ENCODE data around the gene NCK2. TPM values are rescaled to one million over a fixed set of nuclear protein-coding genes. Genes with fewer than 3 reads are reported as not detected.
"Not testable (repeated sequence)": the region's sequence is repeated elsewhere in the genome, so short reads cannot be mapped to it uniquely, and the experiment has no call there.

NCK2 gene
- polyA plus RNA-seq, 2 of the 4 experiments (the other 2 are of a cell fraction): 17.1 to 17.8 TPM

DNA sequence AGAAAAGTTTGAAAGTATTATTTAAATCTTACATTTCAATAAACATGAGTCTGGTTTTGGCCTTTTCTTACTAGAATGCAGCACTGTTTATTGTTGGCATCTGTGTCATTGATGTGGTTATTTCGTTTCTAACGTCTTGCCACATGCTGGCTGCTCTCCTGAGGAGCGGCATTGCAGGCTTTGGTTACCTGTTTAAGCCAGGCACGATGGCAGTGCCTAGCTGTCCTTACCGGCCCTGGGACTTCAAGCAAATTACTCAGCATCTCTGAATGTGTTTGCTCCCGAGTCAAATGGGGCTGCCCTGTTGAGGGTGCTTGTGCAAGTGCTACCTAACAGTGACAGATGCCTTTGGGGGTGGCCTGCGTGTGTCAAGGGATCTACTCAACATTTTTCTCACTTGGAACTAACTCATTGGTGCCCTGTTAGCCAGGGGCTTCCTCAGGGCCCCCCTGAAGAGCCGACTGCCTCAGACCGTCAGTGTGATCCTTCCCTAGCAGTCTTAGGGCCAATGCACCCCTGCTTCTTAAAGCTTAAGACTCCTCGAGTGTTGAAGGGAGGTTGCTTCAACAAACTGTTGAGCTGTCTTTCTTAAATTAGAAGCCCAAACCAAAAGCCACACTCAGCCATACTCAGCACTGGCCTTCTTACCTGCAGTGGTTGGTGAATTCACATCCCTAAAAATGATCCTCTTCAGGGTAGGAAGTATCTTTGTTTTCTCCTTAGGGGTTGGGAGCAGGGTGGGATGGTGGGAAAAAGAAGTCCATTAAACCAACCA is 151.5 kb downstream of the NCK2 start (continued):
- TF ChIP-seq TFCP2L1 (CRISPR knock-in tag; IDR thresholded peaks at IDR 0.05): no peak
- no peak for TF ChIP-seq ZC3H11A (IDR thresholded peaks at IDR 0.05)
- TF ChIP-seq, protein P1, sequence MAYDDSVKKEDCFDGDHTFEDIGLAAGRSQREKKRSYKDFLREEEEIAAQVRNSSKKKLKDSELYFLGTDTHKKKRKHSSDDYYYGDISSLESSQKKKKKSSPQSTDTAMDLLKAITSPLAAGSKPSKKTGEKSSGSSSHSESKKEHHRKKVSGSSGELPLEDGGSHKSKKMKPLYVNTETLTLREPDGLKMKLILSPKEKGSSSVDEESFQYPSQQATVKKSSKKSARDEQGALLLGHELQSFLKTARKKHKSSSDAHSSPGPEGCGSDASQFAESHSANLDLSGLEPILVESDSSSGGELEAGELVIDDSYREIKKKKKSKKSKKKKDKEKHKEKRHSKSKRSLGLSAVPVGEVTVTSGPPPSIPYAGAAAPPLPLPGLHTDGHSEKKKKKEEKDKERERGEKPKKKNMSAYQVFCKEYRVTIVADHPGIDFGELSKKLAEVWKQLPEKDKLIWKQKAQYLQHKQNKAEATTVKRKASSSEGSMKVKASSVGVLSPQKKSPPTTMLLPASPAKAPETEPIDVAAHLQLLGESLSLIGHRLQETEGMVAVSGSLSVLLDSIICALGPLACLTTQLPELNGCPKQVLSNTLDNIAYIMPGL (CRISPR knock-in tag; IDR thresholded peaks at IDR 0.05; ENCODE audit: borderline replicate concordance): no peak
- no peak for TF ChIP-seq RNF2 (IDR thresholded peaks at IDR 0.05; ENCODE audit: borderline replicate concordance, low read depth)

- CTCF ChIA-PET: interaction anchor here (1.0 kb wide), 1 partner anchor 11 kb away, joined by 4 read pairs; no protein-coding TSS in a partner anchor
These were observed 152.1 kb downstream of the NCK2 start for GRCh38 chr2:105896765-105897163.

DNA sequence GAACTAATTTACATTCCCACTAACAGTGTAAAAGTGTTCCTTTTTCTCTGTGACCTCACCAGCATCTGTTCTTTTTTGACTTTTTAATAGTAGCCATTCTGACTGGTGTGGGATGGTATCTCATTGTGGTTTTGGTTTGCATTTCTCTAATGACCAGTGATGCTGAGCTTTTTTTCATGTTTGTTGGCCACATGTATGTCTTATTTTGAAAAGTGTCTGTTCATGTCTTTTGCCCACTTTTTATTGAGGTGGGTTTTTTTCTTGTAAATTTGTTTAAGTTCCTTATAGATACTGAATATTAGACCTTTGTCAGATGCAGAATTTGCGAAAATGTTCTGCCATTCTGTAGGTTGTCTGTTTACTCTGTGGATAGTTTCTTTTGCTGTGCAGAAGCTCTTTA is 153.0 kb downstream of the NCK2 start:
- ATAC-seq; H3K4me2 ChIP-seq; POLR2A ChIA-PET; FAIRE-seq; H3K27ac ChIP-seq; H3K4me3 ChIP-seq; H3K4me1 ChIP-seq; H3K9me3 ChIP-seq; CTCF ChIA-PET; DNase-seq (ENCODE audit: low read depth in 1 of 2, low spot score in 1 of 2): not testable (repeated sequence)
- 81% methylated on average over 1 of the region's 1 CpG for WGBS (ENCODE audit: missing lambda C conversion rate)

More at GRCh38 chr2:105896765-105897163, 152.1 kb downstream of the NCK2 start:
- no peak for ATAC-seq
- Histone ChIP-seq H3K4me3 (no peak overlapping the region), H3K4me1 (no peaks in the 10 kb centered on the region), H3K27ac (no peak overlapping the region), H3K4me2 (no peak overlapping the region), H3K9me3 (peaks cover 6% of the 10 kb centered on the region; the same call in 1 of the 3 replicates)
- WGBS (ENCODE audit: missing lambda C conversion rate): 97% methylated on average over 4 of the region's 4 CpGs
- TF ChIP-seq CEBPB (IDR thresholded peaks at IDR 0.05) (no peak), CHD4 (IDR thresholded peaks at IDR 0.05; ENCODE audit: borderline replicate concordance) (no peak), RAD21 (conservative IDR thresholded peaks at IDR 0.05 in 1 of 2, IDR thresholded peaks at IDR 0.05 in 1 of 2) (no peak), CBX2 (IDR thresholded peaks at IDR 0.05; ENCODE audit: borderline replicate concordance, low read depth) (no peak), BHLHE40 (IDR thresholded peaks at IDR 0.05; ENCODE audit: low read depth, low read length) (no peak), HOXB5 (CRISPR knock-in tag; IDR thresholded peaks at IDR 0.05) (no peak), ESRRA (IDR thresholded peaks at IDR 0.05; ENCODE audit: borderline replicate concordance, low read length) (no peak), EHMT2 (IDR thresholded peaks at IDR 0.05; ENCODE audit: low read depth) (no peak), POLR2AphosphoS2 (conservative IDR thresholded peaks at IDR 0.05; ENCODE audit: low read length) (no peak), HES2 (IDR thresholded peaks at IDR 0.05) (no peak), RFX5 (IDR thresholded peaks at IDR 0.05) (no peak)
- TF ChIP-seq, protein P2, sequence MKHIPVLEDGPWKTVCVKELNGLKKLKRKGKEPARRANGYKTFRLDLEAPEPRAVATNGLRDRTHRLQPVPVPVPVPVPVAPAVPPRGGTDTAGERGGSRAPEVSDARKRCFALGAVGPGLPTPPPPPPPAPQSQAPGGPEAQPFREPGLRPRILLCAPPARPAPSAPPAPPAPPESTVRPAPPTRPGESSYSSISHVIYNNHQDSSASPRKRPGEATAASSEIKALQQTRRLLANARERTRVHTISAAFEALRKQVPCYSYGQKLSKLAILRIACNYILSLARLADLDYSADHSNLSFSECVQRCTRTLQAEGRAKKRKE (CRISPR knock-in tag; IDR thresholded peaks at IDR 0.05; ENCODE audit: low read depth): no peak
- POLR2A ChIA-PET: no interaction called here
- FAIRE-seq: no peak
- DNase-seq (ENCODE audit: low read depth in 1 of 2, low spot score in 1 of 2): no peak

DNA sequence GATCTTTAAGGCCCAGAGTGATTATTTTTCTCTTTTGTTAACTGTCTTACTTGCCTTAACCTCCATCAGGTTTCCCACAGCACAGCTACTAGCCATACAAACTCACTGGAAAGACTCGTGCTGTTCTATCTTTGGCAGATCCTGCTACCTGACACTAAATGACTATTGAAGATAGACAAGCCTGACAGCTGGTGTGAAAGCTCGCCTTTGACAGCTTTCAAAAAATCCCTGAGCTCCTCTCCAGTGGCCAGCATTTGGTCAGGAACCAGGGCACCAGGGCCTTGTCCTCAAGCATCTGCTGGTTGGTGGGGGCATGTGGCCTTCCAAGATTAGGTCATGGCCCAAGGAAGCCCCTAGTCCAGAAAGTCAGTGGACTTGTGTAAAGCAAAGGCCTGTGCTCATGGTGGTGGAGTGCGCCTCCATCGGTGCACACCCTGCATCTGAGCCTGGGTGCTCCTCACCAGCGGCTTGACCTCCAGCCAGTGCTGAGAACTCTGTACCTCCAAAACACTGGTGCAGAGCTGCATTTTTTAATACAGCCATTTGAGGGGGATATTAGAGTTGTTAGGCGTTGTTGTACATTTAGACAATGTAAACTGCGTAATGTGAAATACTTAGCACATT is 158.5 kb downstream of the NCK2 start:
- no peak for TF ChIP-seq TP53 (CRISPR knock-in tag; IDR thresholded peaks at IDR 0.05)
- TF ChIP-seq, protein P3, sequence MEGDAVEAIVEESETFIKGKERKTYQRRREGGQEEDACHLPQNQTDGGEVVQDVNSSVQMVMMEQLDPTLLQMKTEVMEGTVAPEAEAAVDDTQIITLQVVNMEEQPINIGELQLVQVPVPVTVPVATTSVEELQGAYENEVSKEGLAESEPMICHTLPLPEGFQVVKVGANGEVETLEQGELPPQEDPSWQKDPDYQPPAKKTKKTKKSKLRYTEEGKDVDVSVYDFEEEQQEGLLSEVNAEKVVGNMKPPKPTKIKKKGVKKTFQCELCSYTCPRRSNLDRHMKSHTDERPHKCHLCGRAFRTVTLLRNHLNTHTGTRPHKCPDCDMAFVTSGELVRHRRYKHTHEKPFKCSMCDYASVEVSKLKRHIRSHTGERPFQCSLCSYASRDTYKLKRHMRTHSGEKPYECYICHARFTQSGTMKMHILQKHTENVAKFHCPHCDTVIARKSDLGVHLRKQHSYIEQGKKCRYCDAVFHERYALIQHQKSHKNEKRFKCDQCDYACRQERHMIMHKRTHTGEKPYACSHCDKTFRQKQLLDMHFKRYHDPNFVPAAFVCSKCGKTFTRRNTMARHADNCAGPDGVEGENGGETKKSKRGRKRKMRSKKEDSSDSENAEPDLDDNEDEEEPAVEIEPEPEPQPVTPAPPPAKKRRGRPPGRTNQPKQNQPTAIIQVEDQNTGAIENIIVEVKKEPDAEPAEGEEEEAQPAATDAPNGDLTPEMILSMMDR (IDR thresholded peaks at IDR 0.05): no peak
- TF ChIP-seq, protein P4, sequence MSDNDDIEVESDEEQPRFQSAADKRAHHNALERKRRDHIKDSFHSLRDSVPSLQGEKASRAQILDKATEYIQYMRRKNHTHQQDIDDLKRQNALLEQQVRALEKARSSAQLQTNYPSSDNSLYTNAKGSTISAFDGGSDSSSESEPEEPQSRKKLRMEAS (IDR thresholded peaks at IDR 0.05): no peak

More for the DNA sequence above, 158.5 kb downstream of the NCK2 start:
- POLR2A ChIA-PET: no interaction called here
- no peaks in the 10 kb centered on the region for H3K4me1 ChIP-seq
- DNase-seq (ENCODE audit: low read depth in 1 of 2, low spot score in 1 of 2): no peak
- no peak for ATAC-seq
- no peak overlapping the region for H3K4me3 ChIP-seq
- no peak overlapping the region for H3K27ac ChIP-seq
- H3K4me2 ChIP-seq: no peak overlapping the region
- no peak for FAIRE-seq
- 75% methylated on average over 7 of the region's 7 CpGs for WGBS (ENCODE audit: missing lambda C conversion rate)
- peaks cover 2% of the 10 kb centered on the region; the same call in 1 of the 3 replicates for H3K9me3 ChIP-seq
- CTCF ChIA-PET: interaction anchor here (1.4 kb wide), 1 partner anchor 18 kb away, joined by 3 read pairs; no protein-coding TSS in a partner anchor

Measured in A549 (cell line).